Hepatocyte (in vitro differentiated cells): ENCODE measurements around the gene EVI5L. TPM values are rescaled to one million over a fixed set of nuclear protein-coding genes. Genes with fewer than 3 reads are reported as not detected.

Experiments
- DNase-seq: peaks from one replicate; pipeline ENCODE4 v3.0.0-alpha.2; 2016; ENCODE audit warnings: low spot score
- H2AFZ ChIP-seq: fragments of 200-600 bp; sonication (generic); 2 replicates; pipeline ENCODE4 v1.6.0; 2016; ENCODE audit warnings: antibody characterized with exemption, mild to moderate bottlenecking
- H3K27ac ChIP-seq: fragments of 200-600 bp; sonication (generic); 2 replicates; pipeline ENCODE4 v1.5.1; 2016; ENCODE audit warnings: mild to moderate bottlenecking
- H3K27me3 ChIP-seq: fragments of 200-600 bp; sonication (generic); 2 replicates; pipeline ENCODE4 v1.6.1; 2016
- H3K36me3 ChIP-seq: fragments of 200-600 bp; sonication (generic); replicated peaks from 2 replicates; pipeline ENCODE4 v1.5.1; 2016; ENCODE audit warnings: low read depth; ENCODE audit not compliant: insufficient read depth
- H3K4me1 ChIP-seq: fragments of 200-600 bp; sonication (generic); 2 replicates; pipeline ENCODE4 v1.5.1; 2016; ENCODE audit warnings: mild to moderate bottlenecking, moderate library complexity; ENCODE audit not compliant: insufficient read depth
- H3K4me2 ChIP-seq: fragments of 200-600 bp; sonication (generic); 2 replicates; pipeline ENCODE4 v1.6.0; 2016
- H3K4me3 ChIP-seq: fragments of 200-600 bp; sonication (generic); 2 replicates; pipeline ENCODE4 v1.5.1; 2016; ENCODE audit warnings: mild to moderate bottlenecking
- H3K79me2 ChIP-seq: fragments of 200-600 bp; sonication (generic); 2 replicates; pipeline ENCODE4 v1.6.0; 2017; ENCODE audit warnings: mild to moderate bottlenecking
- H3K9me2 ChIP-seq: fragments of 200-600 bp; sonication (generic); replicated peaks from 2 replicates; pipeline ENCODE4 v1.6.0; 2017; ENCODE audit warnings: mild to moderate bottlenecking; ENCODE audit not compliant: insufficient read depth
- H3K9me3 ChIP-seq: fragments of 200-600 bp; sonication (generic); 2 replicates; pipeline ENCODE4 v1.5.1; 2016; ENCODE audit warnings: low read depth, mild to moderate bottlenecking
- H4K20me1 ChIP-seq: fragments of 200-600 bp; sonication (generic); 2 replicates; pipeline ENCODE4 v1.6.0; 2016; ENCODE audit warnings: mild to moderate bottlenecking; ENCODE audit not compliant: insufficient read depth, poor library complexity, severe bottlenecking
- EZH2 ChIP-seq: fragments of 200-600 bp; sonication (generic); IDR thresholded peaks from 2 replicates; pipeline ENCODE4 v1.6.1; 2016; ENCODE audit warnings: antibody characterized with exemption, mild to moderate bottlenecking, borderline replicate concordance
- EZH2phosphoT487 ChIP-seq: fragments of 200-600 bp; sonication (generic); IDR thresholded peaks from one replicate; pipeline ENCODE4 v1.6.1; 2018; ENCODE audit warnings: antibody characterized with exemption, mild to moderate bottlenecking, low read depth, moderate library complexity; ENCODE audit not compliant: unreplicated experiment, severe bottlenecking
- WGBS: methylation state at CpG from one replicate; pipeline ENCODE4 v1.1.6; 2016; ENCODE audit warnings: low lambda C conversion rate; ENCODE audit errors: missing lambda C conversion rate; 5-methylcytosine and 5-hydroxymethylcytosine counted together
- polyA plus RNA-seq: library from polyadenylated mRNA; unstranded; fragments of >200 nt; fragmentation: Nextera tagmentation; extraction: Ambion mirVana; gene quantifications from 2 replicates; pipeline ENCODE4 v1.2.1, GENCODE V29; 2016
- total RNA-seq: library from RNA; depleted of rRNA; stranded (reverse); fragments of >200 nt; gene quantifications from 2 replicates; pipeline ENCODE4 v1.2.3, GENCODE V29; 2014
- TF ChIP-seq, protein P1 (sequence below): fragments of 200-600 bp; sonication (generic); IDR thresholded peaks from 2 replicates; pipeline ENCODE4 v1.5.1; 2016; ENCODE audit warnings: antibody characterized with exemption, mild to moderate bottlenecking; ENCODE audit not compliant: poor library complexity

EVI5L gene
- total and polyA plus RNA-seq, 2 experiments from 2014 or later = 10.7 to 11.5 TPM

DNA sequence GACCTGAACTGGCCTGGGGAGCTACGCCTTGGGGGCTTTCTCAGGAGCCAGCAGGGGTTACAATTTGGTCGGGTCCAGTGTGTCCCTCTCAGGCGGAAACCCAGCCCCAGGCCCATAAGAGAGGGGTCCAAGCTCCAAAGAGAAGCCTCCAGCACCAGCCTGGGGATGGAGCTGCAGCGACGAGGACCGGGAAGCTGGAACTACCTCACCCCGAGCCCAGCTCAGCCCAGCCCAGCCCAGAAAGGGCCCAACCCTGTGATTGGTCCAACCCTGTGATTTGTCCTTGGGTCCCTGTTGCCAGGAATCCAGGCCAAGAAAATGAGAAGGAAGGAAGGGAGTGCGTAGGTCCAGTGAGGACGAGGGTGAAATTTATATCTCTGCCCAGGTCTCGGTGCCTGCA is 42.9 kb upstream of the EVI5L start:
- H3K27ac ChIP-seq = no peak overlapping the region
- H3K4me1 ChIP-seq = no peaks in the 10 kb centered on the region
- H3K9me2 ChIP-seq = no peaks in the 10 kb centered on the region
- H3K9me3 ChIP-seq = no peaks in the 10 kb centered on the region
- no peak for DNase-seq
- no peak overlapping the region for H3K4me3 ChIP-seq
- H2AFZ ChIP-seq = no peak overlapping the region
- TF ChIP-seq, protein P1, sequence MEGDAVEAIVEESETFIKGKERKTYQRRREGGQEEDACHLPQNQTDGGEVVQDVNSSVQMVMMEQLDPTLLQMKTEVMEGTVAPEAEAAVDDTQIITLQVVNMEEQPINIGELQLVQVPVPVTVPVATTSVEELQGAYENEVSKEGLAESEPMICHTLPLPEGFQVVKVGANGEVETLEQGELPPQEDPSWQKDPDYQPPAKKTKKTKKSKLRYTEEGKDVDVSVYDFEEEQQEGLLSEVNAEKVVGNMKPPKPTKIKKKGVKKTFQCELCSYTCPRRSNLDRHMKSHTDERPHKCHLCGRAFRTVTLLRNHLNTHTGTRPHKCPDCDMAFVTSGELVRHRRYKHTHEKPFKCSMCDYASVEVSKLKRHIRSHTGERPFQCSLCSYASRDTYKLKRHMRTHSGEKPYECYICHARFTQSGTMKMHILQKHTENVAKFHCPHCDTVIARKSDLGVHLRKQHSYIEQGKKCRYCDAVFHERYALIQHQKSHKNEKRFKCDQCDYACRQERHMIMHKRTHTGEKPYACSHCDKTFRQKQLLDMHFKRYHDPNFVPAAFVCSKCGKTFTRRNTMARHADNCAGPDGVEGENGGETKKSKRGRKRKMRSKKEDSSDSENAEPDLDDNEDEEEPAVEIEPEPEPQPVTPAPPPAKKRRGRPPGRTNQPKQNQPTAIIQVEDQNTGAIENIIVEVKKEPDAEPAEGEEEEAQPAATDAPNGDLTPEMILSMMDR = no peak
- TF ChIP-seq EZH2 (no peak), EZH2phosphoT487 (no peak)
- H4K20me1 ChIP-seq = no peaks in the 10 kb centered on the region
- H3K79me2 ChIP-seq = no peaks in the 10 kb centered on the region
- H3K4me2 ChIP-seq = no peak overlapping the region
- WGBS = 40% methylated on average over 10 of the region's 10 CpGs
- peaks cover 33% of the 10 kb centered on the region for H3K27me3 ChIP-seq
- no peaks in the 10 kb centered on the region for H3K36me3 ChIP-seq

DNA sequence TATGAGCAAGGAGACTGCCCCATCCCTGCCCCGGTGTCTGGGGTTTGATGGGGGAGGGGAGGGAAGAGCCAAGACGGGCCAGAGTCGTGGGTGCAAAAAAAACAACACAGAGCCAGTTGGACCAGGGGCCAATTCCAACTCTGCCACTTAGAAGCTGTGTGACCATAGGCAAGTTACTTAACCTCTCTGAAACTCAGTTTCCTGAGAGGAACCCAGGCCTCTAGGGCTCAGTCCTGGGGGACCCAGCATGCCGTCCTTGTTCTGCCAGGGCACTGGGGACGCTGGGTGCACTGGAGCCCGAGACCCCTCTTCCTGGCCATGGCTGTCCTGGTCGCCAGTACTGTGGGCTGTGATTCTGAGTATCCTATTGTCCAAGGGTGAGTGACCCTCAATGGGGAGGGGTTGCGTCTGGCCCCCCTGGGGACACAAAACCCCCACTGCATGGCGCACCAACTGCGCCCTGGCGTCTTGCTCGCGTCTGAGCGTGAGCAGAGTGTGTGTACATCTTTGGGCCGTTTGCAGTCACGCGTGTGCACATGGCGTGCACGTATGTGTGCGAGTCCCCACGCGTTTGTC is 42.3 kb upstream of the EVI5L start:
- H3K36me3 ChIP-seq = no peaks in the 10 kb centered on the region
- no peak for TF ChIP-seq EZH2
- TF ChIP-seq, protein P1 = no peak
- TF ChIP-seq EZH2phosphoT487 = no peak
- no peaks in the 10 kb centered on the region for H3K79me2 ChIP-seq
- no peak overlapping the region for H3K4me2 ChIP-seq
- 44% methylated on average over 20 of the region's 22 CpGs for WGBS
- no peak overlapping the region for H2AFZ ChIP-seq
- DNase-seq = no peak
- H3K4me3 ChIP-seq = no peak overlapping the region
- H3K27me3 ChIP-seq = peaks cover 33% of the 10 kb centered on the region
- H3K4me1 ChIP-seq = no peaks in the 10 kb centered on the region
- no peaks in the 10 kb centered on the region for H3K9me3 ChIP-seq
- H3K9me2 ChIP-seq = no peaks in the 10 kb centered on the region
- H3K27ac ChIP-seq = no peak overlapping the region
- H4K20me1 ChIP-seq = no peaks in the 10 kb centered on the region

DNA sequence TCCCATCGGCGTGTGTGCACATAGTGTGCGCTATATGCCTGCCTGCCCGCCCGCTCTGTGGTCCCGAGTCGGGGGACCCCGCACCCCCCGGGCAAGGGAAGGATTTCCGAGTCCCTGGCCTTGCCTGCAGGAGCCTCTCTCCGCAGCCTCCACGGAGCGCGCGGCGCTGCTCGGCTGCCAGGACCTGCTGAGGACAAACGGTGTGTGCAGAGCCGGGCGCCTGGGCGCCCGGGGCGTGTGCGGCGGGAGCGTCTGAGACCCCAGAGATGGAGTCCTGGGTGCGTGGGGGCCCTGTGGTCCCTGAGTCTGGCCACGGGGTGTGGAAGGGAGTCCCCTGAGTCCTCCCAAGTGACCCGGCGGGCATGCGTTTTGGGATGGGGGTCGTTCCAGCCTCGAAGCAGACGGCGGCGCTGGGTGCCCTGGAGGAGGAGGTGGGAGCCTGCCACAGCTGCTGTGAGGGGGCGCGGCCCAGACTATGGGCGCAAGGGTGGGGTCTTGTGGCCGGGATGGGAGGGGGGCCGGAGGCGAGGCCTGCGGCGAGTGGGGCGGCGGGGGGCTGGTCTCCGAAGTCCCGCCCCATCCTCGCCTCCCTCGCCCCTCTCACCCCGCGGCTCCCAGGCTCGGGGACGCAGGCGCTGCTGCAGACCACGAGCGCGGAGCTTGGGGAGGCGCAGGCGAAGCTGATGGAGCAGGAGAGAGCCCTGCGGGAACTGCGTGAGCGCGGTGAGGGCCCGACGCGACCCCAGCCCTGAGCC is 41.7 kb upstream of the EVI5L start:
- Histone ChIP-seq H4K20me1 (no peaks in the 10 kb centered on the region), H3K4me1 (no peaks in the 10 kb centered on the region), H3K4me2 (peak overlapping the region; percentile 71), H3K9me2 (no peaks in the 10 kb centered on the region), H2AFZ (no peak overlapping the region), H3K27me3 (peaks cover 33% of the 10 kb centered on the region), H3K36me3 (no peaks in the 10 kb centered on the region), H3K27ac (no peak overlapping the region), H3K79me2 (no peaks in the 10 kb centered on the region), H3K9me3 (no peaks in the 10 kb centered on the region), H3K4me3 (no peak overlapping the region)
- TF ChIP-seq, protein P1 = no peak
- TF ChIP-seq EZH2 (no peak), EZH2phosphoT487 (no peak)
- 12% methylated on average over 33 of the region's 67 CpGs for WGBS
- no peak for DNase-seq
